Neural cell (in vitro differentiated cells): Measurements from ENCODE around the gene PKP2. TPM values are rescaled to one million over a fixed set of nuclear protein-coding genes. Genes with fewer than 3 reads are reported as not detected.

Experiments used
- H2AFZ ChIP-seq: fragments of 200-600, 300-800 bp; sonication (generic), shearing (Covaris generic); 2 replicates; pipeline ENCODE4 v1.6.0; 2014; ENCODE audit warnings: low read depth, mild to moderate bottlenecking, antibody characterized with exemption, low read length, moderate library complexity
- H3F3A ChIP-seq: fragments of 200-600 bp; shearing (Covaris generic); 2 replicates; pipeline ENCODE4 v1.6.1; 2016; ENCODE audit warnings: mild to moderate bottlenecking, moderate library complexity, mixed read lengths, antibody characterized with exemption, low read length; ENCODE audit not compliant: insufficient read depth, poor library complexity, severe bottlenecking
- H3K27ac ChIP-seq: fragments of 200-600, 300-800 bp; sonication (generic), shearing (Covaris generic); 2 replicates; pipeline ENCODE4 v1.5.1; 2014; ENCODE audit warnings: mild to moderate bottlenecking, low read length, moderate library complexity
- H3K27me3 ChIP-seq: fragments of 300-800, 200-600 bp; sonication (generic), shearing (Covaris generic); 2 replicates; pipeline ENCODE4 v1.6.0; 2014; ENCODE audit warnings: mild to moderate bottlenecking, low read depth, low read length, moderate library complexity; ENCODE audit not compliant: insufficient read depth
- H3K36me3 ChIP-seq: fragments of 300-800, 200-600 bp; sonication (generic), shearing (Covaris generic); 2 replicates; pipeline ENCODE4 v1.5.1; 2014; ENCODE audit warnings: mild to moderate bottlenecking, antibody characterized with exemption, low read length, moderate library complexity; ENCODE audit not compliant: insufficient read depth
- H3K4me2 ChIP-seq: fragments of 300-800, 200-600 bp; sonication (generic), shearing (Covaris generic); 2 replicates; pipeline ENCODE4 v1.6.0; 2014; ENCODE audit warnings: mild to moderate bottlenecking, low read length
- H3K4me3 ChIP-seq: fragments of 300-800, 200-600 bp; sonication (generic), shearing (Covaris generic); 2 replicates; pipeline ENCODE4 v1.5.1; 2014; ENCODE audit warnings: mild to moderate bottlenecking, low read length, moderate library complexity
- H3K79me2 ChIP-seq: fragments of 200-600 bp; shearing (Covaris generic); replicated peaks from 2 replicates; pipeline ENCODE4 v1.6.0; 2014; ENCODE audit warnings: mild to moderate bottlenecking, low read length, moderate library complexity; ENCODE audit not compliant: insufficient read depth
- H3K9ac ChIP-seq: fragments of 300-800, 200-600 bp; sonication (generic), shearing (Covaris generic); 2 replicates; pipeline ENCODE4 v1.6.1; 2016; ENCODE audit warnings: mild to moderate bottlenecking, low read length, mixed read lengths
- H3K9me2 ChIP-seq: fragments of 200-600 bp; shearing (Covaris generic); 2 replicates; pipeline ENCODE4 v1.6.1; 2016; ENCODE audit warnings: mild to moderate bottlenecking, low read length, mixed read lengths; ENCODE audit not compliant: insufficient read depth
- H3K9me3 ChIP-seq: fragments of 200-600, 300-800 bp; sonication (generic), shearing (Covaris generic); 2 replicates; pipeline ENCODE4 v1.6.1; 2016; ENCODE audit warnings: mild to moderate bottlenecking, mixed run types, low read length, moderate library complexity, mixed read lengths
- H4K20me1 ChIP-seq: fragments of 200-600 bp; shearing (Covaris generic); 2 replicates; pipeline ENCODE4 v1.6.1; 2016; ENCODE audit warnings: mild to moderate bottlenecking, mixed run types; ENCODE audit not compliant: insufficient read depth
- CTCF ChIP-seq: fragments of 450-650 bp; IDR thresholded peaks from 2 replicates; pipeline ENCODE4 v1.5.1; 2014; ENCODE audit warnings: antibody characterized with exemption, mild to moderate bottlenecking, moderate library complexity; ENCODE audit not compliant: poor library complexity, severe bottlenecking
- EP300 ChIP-seq: fragments of 450-650 bp; conservative IDR thresholded peaks from 2 replicates; pipeline ENCODE4 v1.6.1; 2014; ENCODE audit warnings: antibody characterized with exemption, mild to moderate bottlenecking, moderate library complexity; ENCODE audit not compliant: poor library complexity, severe bottlenecking
- EZH2 ChIP-seq: fragments of 200-600, 300-800 bp; shearing (Covaris generic), sonication (generic); IDR thresholded peaks from 2 replicates; pipeline ENCODE4 v1.6.1; 2014; ENCODE audit warnings: antibody characterized with exemption, low read length, borderline replicate concordance, mild to moderate bottlenecking; ENCODE audit not compliant: insufficient read depth, poor library complexity, severe bottlenecking
- MXI1 ChIP-seq: fragments of 450-650 bp; conservative IDR thresholded peaks from 2 replicates; pipeline ENCODE4 v1.6.1; 2014; ENCODE audit warnings: antibody characterized with exemption, mild to moderate bottlenecking; ENCODE audit not compliant: poor library complexity, severe bottlenecking
- POLR2AphosphoS5 ChIP-seq: IDR thresholded peaks from 2 replicates; pipeline ENCODE4 v1.6.1; 2012
- RAD21 ChIP-seq: fragments of 450-650 bp; conservative IDR thresholded peaks from 2 replicates; pipeline ENCODE4 v1.6.1; 2014; ENCODE audit warnings: antibody characterized with exemption, mild to moderate bottlenecking, moderate library complexity
- REST ChIP-seq: IDR thresholded peaks from 2 replicates; pipeline ENCODE4 v1.6.1; 2012; ENCODE audit warnings: borderline replicate concordance
- SMC3 ChIP-seq: fragments of 450-650 bp; conservative IDR thresholded peaks from 2 replicates; pipeline ENCODE4 v1.6.1; 2014; ENCODE audit warnings: antibody characterized with exemption, mild to moderate bottlenecking, moderate library complexity; ENCODE audit not compliant: poor library complexity
- TAF1 ChIP-seq: IDR thresholded peaks from 2 replicates; pipeline ENCODE4 v1.6.1; 2012; ENCODE audit warnings: low read depth
- polyA plus RNA-seq: library from polyadenylated mRNA; depleted of rRNA; stranded (reverse); fragments of >200 nt; gene quantifications from 2 replicates; pipeline ENCODE4 v1.2.3, GENCODE V29; 2014

The PKP2 gene
- polyA plus RNA-seq, 1 donor from 2014 or later: 4.0 TPM

GRCh38 chr12:32906399-32907165, 10.0 kb upstream of the PKP2 start:
- H3K4me3 ChIP-seq: no peak overlapping the region
- no peaks in the 10 kb centered on the region for H3K9me2 ChIP-seq
- no peak overlapping the region for H3K27ac ChIP-seq
- H3K79me2 ChIP-seq: no peaks in the 10 kb centered on the region
- no peaks in the 10 kb centered on the region for H3K27me3 ChIP-seq
- no peaks in the 10 kb centered on the region for H3K36me3 ChIP-seq
- H3K4me2 ChIP-seq: no peak overlapping the region
- H2AFZ ChIP-seq: no peak overlapping the region
- TF ChIP-seq POLR2AphosphoS5 (no peak), EP300 (no peak), EZH2 (no peak), TAF1 (no peak), RAD21 (no peak), CTCF (no peak), MXI1 (no peak), REST (no peak), SMC3 (no peak)
- H3K9me3 ChIP-seq: no peaks in the 10 kb centered on the region
- H3F3A ChIP-seq: no peaks in the 10 kb centered on the region
- no peak overlapping the region for H3K9ac ChIP-seq
- H4K20me1 ChIP-seq: no peaks in the 10 kb centered on the region

GRCh38 chr12:32903763-32904162, 7.2 kb upstream of the PKP2 start:
- Histone ChIP-seq H3K9ac (no peak overlapping the region), H3K4me2 (no peak overlapping the region), H3K9me3 (no peaks in the 10 kb centered on the region), H3K36me3 (no peaks in the 10 kb centered on the region), H3K79me2 (no peaks in the 10 kb centered on the region), H3K4me3 (no peak overlapping the region), H2AFZ (no peak overlapping the region), H3K27me3 (no peaks in the 10 kb centered on the region), H3K27ac (no peak overlapping the region), H3K9me2 (no peaks in the 10 kb centered on the region), H3F3A (no peaks in the 10 kb centered on the region), H4K20me1 (no peaks in the 10 kb centered on the region)
- TF ChIP-seq POLR2AphosphoS5: no peak
- no peak for TF ChIP-seq CTCF
- TF ChIP-seq TAF1: no peak
